BLaER1 (cell line): ENCODE measurements around the gene FAM107B.

ENCODE experiments used
- H3K27ac ChIP-seq: shearing (Covaris generic); formaldehyde crosslinking; 2 replicates; pipeline ENCODE4 v1.8.1; 2022
- H3K27me3 ChIP-seq: shearing (Covaris generic); formaldehyde crosslinking; 2 replicates; pipeline ENCODE4 v1.8.1; 2022
- H3K36me3 ChIP-seq: shearing (Covaris generic); formaldehyde crosslinking; 2 replicates; pipeline ENCODE4 v1.8.1; 2022
- H3K4me1 ChIP-seq: shearing (Covaris generic); formaldehyde crosslinking; 2 replicates; pipeline ENCODE4 v1.8.1; 2022
- H3K4me2 ChIP-seq: shearing (Covaris generic); formaldehyde crosslinking; 2 replicates; pipeline ENCODE4 v1.8.1; 2022
- H3K4me3 ChIP-seq: shearing (Covaris generic); formaldehyde crosslinking; 2 replicates; pipeline ENCODE4 v1.8.1; 2022
- H3K9ac ChIP-seq: shearing (Covaris generic); formaldehyde crosslinking; 2 replicates; pipeline ENCODE4 v1.8.1; 2022
- H3K9me3 ChIP-seq: shearing (Covaris generic); formaldehyde crosslinking; 2 replicates; pipeline ENCODE4 v1.8.1; 2022
- H4K20me1 ChIP-seq: shearing (Covaris generic); formaldehyde crosslinking; 2 replicates; pipeline ENCODE4 v1.8.1; 2022
- Cebpa-rat ChIP-seq: shearing (Covaris generic); IDR thresholded peaks from 2 replicates; pipeline ENCODE4 v1.8.1; 2022

Gene FAM107B

GRCh38 chr10:14588084-14588937 lies 186.4 kb downstream of the FAM107B start:
- Histone ChIP-seq H3K27ac (peak overlapping the region; percentile 60), H3K9me3 (no peaks in the 10 kb centered on the region), H3K4me1 (peaks cover 85% of the 10 kb centered on the region), H3K27me3 (no peaks in the 10 kb centered on the region), H3K4me3 (no peak overlapping the region), H3K4me2 (peak overlapping the region; percentile 63), H3K9ac (peak overlapping the region; percentile 51; the same call in 1 of the 2 replicates), H3K36me3 (peaks cover 95% of the 10 kb centered on the region), H4K20me1 (peaks cover 100% of the 10 kb centered on the region)
- no peak for TF ChIP-seq Cebpa-rat

- H4K20me1 ChIP-seq: peaks cover 100% of the 10 kb centered on the region
- H3K4me3 ChIP-seq: no peak overlapping the region
- H3K4me2 ChIP-seq: peak overlapping the region; percentile 63
- H3K9me3 ChIP-seq: no peaks in the 10 kb centered on the region
- H3K27ac ChIP-seq: peak overlapping the region; percentile 60
- H3K36me3 ChIP-seq: peaks cover 95% of the 10 kb centered on the region
- no peaks in the 10 kb centered on the region for H3K27me3 ChIP-seq
- TF ChIP-seq Cebpa-rat: no peak
- H3K9ac ChIP-seq: 0 out of 2 replicates have a peak overlapping the region, but pooled peaks have one; percentile 51
- peaks cover 81% of the 10 kb centered on the region for H3K4me1 ChIP-seq
Measured at GRCh38 chr10:14587540-14588083, 187.1 kb downstream of the FAM107B start.

- H4K20me1 ChIP-seq: peaks cover 100% of the 10 kb centered on the region
- H3K9me3 ChIP-seq: no peaks in the 10 kb centered on the region
- H3K4me2 ChIP-seq: peak overlapping the region; percentile 42; the same call in 1 of the 2 replicates
- no peak overlapping the region for H3K9ac ChIP-seq
- H3K36me3 ChIP-seq: peaks cover 95% of the 10 kb centered on the region
- peaks cover 74% of the 10 kb centered on the region for H3K4me1 ChIP-seq
- H3K27ac ChIP-seq: no peak overlapping the region
- TF ChIP-seq Cebpa-rat: no peak
- no peak overlapping the region for H3K4me3 ChIP-seq
- H3K27me3 ChIP-seq: no peaks in the 10 kb centered on the region
Measured at GRCh38 chr10:14586901-14587300, 187.8 kb downstream of the FAM107B start.

- peaks cover 100% of the 10 kb centered on the region for H4K20me1 ChIP-seq
- H3K9ac ChIP-seq: no peak overlapping the region
Measured at GRCh38 chr10:14585287-14586193, 189.2 kb downstream of the FAM107B start.

GRCh38 chr10:14584661-14585060 lies 190.0 kb downstream of the FAM107B start:
- no peak overlapping the region for H3K27ac ChIP-seq
- H3K9me3 ChIP-seq: no peaks in the 10 kb centered on the region
- TF ChIP-seq Cebpa-rat: no peak
- no peak overlapping the region for H3K4me3 ChIP-seq
- H3K27me3 ChIP-seq: no peaks in the 10 kb centered on the region
- no peak overlapping the region for H3K9ac ChIP-seq
- peaks cover 86% of the 10 kb centered on the region for H3K36me3 ChIP-seq
- peaks cover 100% of the 10 kb centered on the region for H4K20me1 ChIP-seq
- H3K4me1 ChIP-seq: peaks cover 78% of the 10 kb centered on the region
- peak overlapping the region; percentile 42; the same call in 1 of the 2 replicates for H3K4me2 ChIP-seq

More at GRCh38 chr10:14585287-14586193, 189.2 kb downstream of the FAM107B start:
- Histone ChIP-seq H3K4me2 (peak overlapping the region; percentile 42), H3K27ac (peak overlapping the region; percentile 31; the same call in 1 of the 2 replicates), H3K36me3 (peaks cover 93% of the 10 kb centered on the region), H3K27me3 (no peaks in the 10 kb centered on the region), H3K4me1 (peaks cover 78% of the 10 kb centered on the region), H3K9me3 (no peaks in the 10 kb centered on the region), H3K4me3 (no peak overlapping the region)
- TF ChIP-seq Cebpa-rat: no peak

GRCh38 chr10:14583967-14584366 lies 190.7 kb downstream of the FAM107B start:
- peaks cover 78% of the 10 kb centered on the region for H3K4me1 ChIP-seq
- no peak for TF ChIP-seq Cebpa-rat
- no peaks in the 10 kb centered on the region for H3K27me3 ChIP-seq
- peaks cover 86% of the 10 kb centered on the region for H3K36me3 ChIP-seq
- H3K9ac ChIP-seq: no peak overlapping the region
- no peak overlapping the region for H3K27ac ChIP-seq
- H3K9me3 ChIP-seq: no peaks in the 10 kb centered on the region
- H3K4me2 ChIP-seq: no peak overlapping the region; the same call in 1 of the 2 replicates
- no peak overlapping the region for H3K4me3 ChIP-seq
- peaks cover 100% of the 10 kb centered on the region for H4K20me1 ChIP-seq

- Histone ChIP-seq H3K4me3 (no peak overlapping the region), H3K36me3 (peaks cover 86% of the 10 kb centered on the region), H3K4me1 (peaks cover 70% of the 10 kb centered on the region), H3K4me2 (no peak overlapping the region), H3K9ac (no peak overlapping the region), H4K20me1 (peaks cover 100% of the 10 kb centered on the region), H3K27me3 (no peaks in the 10 kb centered on the region), H3K9me3 (no peaks in the 10 kb centered on the region), H3K27ac (no peak overlapping the region)
- no peak for TF ChIP-seq Cebpa-rat
Measured at GRCh38 chr10:14583252-14583651, 191.4 kb downstream of the FAM107B start.

GRCh38 chr10:14581553-14582321 lies 193.0 kb downstream of the FAM107B start:
- Histone ChIP-seq H3K36me3 (peaks cover 87% of the 10 kb centered on the region), H3K27ac (no peak overlapping the region), H3K9me3 (peaks cover 4% of the 10 kb centered on the region; the same call in 1 of the 2 replicates), H3K4me3 (no peak overlapping the region), H3K4me2 (peak overlapping the region; percentile 15; the same call in 1 of the 2 replicates), H3K4me1 (peaks cover 55% of the 10 kb centered on the region), H3K9ac (no peak overlapping the region), H4K20me1 (peaks cover 100% of the 10 kb centered on the region), H3K27me3 (no peaks in the 10 kb centered on the region)
- no peak for TF ChIP-seq Cebpa-rat
